ENCODE results near the gene MCM6.
"Not testable (repeated sequence)": the region's sequence is repeated elsewhere in the genome, so short reads cannot be mapped to it uniquely, and the experiment has no call there.

The MCM6 gene

GRCh38 chr2:135890835-135891234, 14.6 kb upstream of the MCM6 start:
- no peak for ATAC-seq
- no peak for TF ChIP-seq ZFP30 (CRISPR knock-in tag; IDR thresholded peaks at IDR 0.05)
- no peak for TF ChIP-seq CSDC2 (CRISPR knock-in tag; IDR thresholded peaks at IDR 0.05)
- TF ChIP-seq RARB (CRISPR knock-in tag; IDR thresholded peaks at IDR 0.05), result no peak
- TF ChIP-seq PPARA (CRISPR knock-in tag; IDR thresholded peaks at IDR 0.05; ENCODE audit: borderline replicate concordance), result no peak
- TF ChIP-seq ZNF8 (CRISPR knock-in tag; IDR thresholded peaks at IDR 0.05), result no peak
- TF ChIP-seq ZC3H10 (CRISPR knock-in tag; IDR thresholded peaks at IDR 0.05), result no peak
- TF ChIP-seq ESRRG (CRISPR knock-in tag; IDR thresholded peaks at IDR 0.05), result no peak
- TF ChIP-seq, protein P1, sequence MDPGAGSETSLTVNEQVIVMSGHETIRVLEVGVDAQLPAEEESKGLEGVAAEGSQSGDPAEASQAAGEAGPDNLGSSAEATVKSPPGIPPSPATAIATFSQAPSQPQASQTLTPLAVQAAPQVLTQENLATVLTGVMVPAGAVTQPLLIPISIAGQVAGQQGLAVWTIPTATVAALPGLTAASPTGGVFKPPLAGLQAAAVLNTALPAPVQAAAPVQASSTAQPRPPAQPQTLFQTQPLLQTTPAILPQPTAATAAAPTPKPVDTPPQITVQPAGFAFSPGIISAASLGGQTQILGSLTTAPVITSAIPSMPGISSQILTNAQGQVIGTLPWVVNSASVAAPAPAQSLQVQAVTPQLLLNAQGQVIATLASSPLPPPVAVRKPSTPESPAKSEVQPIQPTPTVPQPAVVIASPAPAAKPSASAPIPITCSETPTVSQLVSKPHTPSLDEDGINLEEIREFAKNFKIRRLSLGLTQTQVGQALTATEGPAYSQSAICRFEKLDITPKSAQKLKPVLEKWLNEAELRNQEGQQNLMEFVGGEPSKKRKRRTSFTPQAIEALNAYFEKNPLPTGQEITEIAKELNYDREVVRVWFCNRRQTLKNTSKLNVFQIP (CRISPR knock-in tag; IDR thresholded peaks at IDR 0.05; ENCODE audit: borderline replicate concordance, low read depth), result no peak
- TF ChIP-seq, protein P2, sequence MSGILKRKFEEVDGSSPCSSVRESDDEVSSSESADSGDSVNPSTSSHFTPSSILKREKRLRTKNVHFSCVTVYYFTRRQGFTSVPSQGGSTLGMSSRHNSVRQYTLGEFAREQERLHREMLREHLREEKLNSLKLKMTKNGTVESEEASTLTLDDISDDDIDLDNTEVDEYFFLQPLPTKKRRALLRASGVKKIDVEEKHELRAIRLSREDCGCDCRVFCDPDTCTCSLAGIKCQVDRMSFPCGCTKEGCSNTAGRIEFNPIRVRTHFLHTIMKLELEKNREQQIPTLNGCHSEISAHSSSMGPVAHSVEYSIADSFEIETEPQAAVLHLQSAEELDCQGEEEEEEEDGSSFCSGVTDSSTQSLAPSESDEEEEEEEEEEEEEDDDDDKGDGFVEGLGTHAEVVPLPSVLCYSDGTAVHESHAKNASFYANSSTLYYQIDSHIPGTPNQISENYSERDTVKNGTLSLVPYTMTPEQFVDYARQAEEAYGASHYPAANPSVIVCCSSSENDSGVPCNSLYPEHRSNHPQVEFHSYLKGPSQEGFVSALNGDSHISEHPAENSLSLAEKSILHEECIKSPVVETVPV (CRISPR knock-in tag; IDR thresholded peaks at IDR 0.05), result no peak
- no peak for TF ChIP-seq ZFP3 (CRISPR knock-in tag; IDR thresholded peaks at IDR 0.05)

GRCh38 chr2:135890149-135890548, 13.9 kb upstream of the MCM6 start:
- TF ChIP-seq ISL1 (CRISPR knock-in tag; IDR thresholded peaks at IDR 0.05) (no peak), SNAI2 (CRISPR knock-in tag; IDR thresholded peaks at IDR 0.05) (no peak), ZFP30 (CRISPR knock-in tag; IDR thresholded peaks at IDR 0.05) (no peak), ZFP3 (CRISPR knock-in tag; IDR thresholded peaks at IDR 0.05) (no peak), CREB5 (CRISPR knock-in tag; IDR thresholded peaks at IDR 0.05; ENCODE audit: low read depth) (no peak), TOX (CRISPR knock-in tag; IDR thresholded peaks at IDR 0.05; ENCODE audit: borderline replicate concordance) (no peak), ARNTL (CRISPR knock-in tag; IDR thresholded peaks at IDR 0.05; ENCODE audit: borderline replicate concordance, low read depth) (no peak), BACH2 (CRISPR knock-in tag; IDR thresholded peaks at IDR 0.05; ENCODE audit: borderline replicate concordance) (no peak), RARB (CRISPR knock-in tag; IDR thresholded peaks at IDR 0.05) (no peak), ZNF8 (CRISPR knock-in tag; IDR thresholded peaks at IDR 0.05) (no peak), ZNF70 (CRISPR knock-in tag; IDR thresholded peaks at IDR 0.05) (no peak), GLIS3 (CRISPR knock-in tag; IDR thresholded peaks at IDR 0.05) (no peak)
- TF ChIP-seq, protein P3, sequence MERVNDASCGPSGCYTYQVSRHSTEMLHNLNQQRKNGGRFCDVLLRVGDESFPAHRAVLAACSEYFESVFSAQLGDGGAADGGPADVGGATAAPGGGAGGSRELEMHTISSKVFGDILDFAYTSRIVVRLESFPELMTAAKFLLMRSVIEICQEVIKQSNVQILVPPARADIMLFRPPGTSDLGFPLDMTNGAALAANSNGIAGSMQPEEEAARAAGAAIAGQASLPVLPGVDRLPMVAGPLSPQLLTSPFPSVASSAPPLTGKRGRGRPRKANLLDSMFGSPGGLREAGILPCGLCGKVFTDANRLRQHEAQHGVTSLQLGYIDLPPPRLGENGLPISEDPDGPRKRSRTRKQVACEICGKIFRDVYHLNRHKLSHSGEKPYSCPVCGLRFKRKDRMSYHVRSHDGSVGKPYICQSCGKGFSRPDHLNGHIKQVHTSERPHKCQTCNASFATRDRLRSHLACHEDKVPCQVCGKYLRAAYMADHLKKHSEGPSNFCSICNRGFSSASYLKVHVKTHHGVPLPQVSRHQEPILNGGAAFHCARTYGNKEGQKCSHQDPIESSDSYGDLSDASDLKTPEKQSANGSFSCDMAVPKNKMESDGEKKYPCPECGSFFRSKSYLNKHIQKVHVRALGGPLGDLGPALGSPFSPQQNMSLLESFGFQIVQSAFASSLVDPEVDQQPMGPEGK (CRISPR knock-in tag; IDR thresholded peaks at IDR 0.05; ENCODE audit: borderline replicate concordance), result no peak
- TF ChIP-seq, protein P1 (CRISPR knock-in tag; IDR thresholded peaks at IDR 0.05; ENCODE audit: borderline replicate concordance, low read depth), result no peak
- TF ChIP-seq, protein P2 (CRISPR knock-in tag; IDR thresholded peaks at IDR 0.05), result no peak
- TF ChIP-seq, protein P4, sequence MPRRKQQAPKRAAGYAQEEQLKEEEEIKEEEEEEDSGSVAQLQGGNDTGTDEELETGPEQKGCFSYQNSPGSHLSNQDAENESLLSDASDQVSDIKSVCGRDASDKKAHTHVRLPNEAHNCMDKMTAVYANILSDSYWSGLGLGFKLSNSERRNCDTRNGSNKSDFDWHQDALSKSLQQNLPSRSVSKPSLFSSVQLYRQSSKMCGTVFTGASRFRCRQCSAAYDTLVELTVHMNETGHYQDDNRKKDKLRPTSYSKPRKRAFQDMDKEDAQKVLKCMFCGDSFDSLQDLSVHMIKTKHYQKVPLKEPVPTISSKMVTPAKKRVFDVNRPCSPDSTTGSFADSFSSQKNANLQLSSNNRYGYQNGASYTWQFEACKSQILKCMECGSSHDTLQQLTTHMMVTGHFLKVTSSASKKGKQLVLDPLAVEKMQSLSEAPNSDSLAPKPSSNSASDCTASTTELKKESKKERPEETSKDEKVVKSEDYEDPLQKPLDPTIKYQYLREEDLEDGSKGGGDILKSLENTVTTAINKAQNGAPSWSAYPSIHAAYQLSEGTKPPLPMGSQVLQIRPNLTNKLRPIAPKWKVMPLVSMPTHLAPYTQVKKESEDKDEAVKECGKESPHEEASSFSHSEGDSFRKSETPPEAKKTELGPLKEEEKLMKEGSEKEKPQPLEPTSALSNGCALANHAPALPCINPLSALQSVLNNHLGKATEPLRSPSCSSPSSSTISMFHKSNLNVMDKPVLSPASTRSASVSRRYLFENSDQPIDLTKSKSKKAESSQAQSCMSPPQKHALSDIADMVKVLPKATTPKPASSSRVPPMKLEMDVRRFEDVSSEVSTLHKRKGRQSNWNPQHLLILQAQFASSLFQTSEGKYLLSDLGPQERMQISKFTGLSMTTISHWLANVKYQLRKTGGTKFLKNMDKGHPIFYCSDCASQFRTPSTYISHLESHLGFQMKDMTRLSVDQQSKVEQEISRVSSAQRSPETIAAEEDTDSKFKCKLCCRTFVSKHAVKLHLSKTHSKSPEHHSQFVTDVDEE (CRISPR knock-in tag; IDR thresholded peaks at IDR 0.05), result no peak
- no peak for ATAC-seq

GRCh38 chr2:135888587-135888986, 12.3 kb upstream of the MCM6 start:
- ATAC-seq, result not testable (repeated sequence)
